GM12892 (cell line): ENCODE data around the gene SPTBN1.

Source experiments
- POLR2A ChIP-seq: IDR thresholded peaks from 2 replicates; pipeline ENCODE4 v1.6.1; 2011; ENCODE audit warnings: low read depth, low read length, control low read depth
- POLR2AphosphoS5 ChIP-seq: IDR thresholded peaks from 2 replicates; pipeline ENCODE4 v1.6.1; 2011; ENCODE audit warnings: low read depth, low read length, control low read depth
- TAF1 ChIP-seq: IDR thresholded peaks from 2 replicates; pipeline ENCODE4 v1.6.1; 2011; ENCODE audit warnings: low read depth, mild to moderate bottlenecking, control low read depth, low read length, borderline replicate concordance

DNA sequence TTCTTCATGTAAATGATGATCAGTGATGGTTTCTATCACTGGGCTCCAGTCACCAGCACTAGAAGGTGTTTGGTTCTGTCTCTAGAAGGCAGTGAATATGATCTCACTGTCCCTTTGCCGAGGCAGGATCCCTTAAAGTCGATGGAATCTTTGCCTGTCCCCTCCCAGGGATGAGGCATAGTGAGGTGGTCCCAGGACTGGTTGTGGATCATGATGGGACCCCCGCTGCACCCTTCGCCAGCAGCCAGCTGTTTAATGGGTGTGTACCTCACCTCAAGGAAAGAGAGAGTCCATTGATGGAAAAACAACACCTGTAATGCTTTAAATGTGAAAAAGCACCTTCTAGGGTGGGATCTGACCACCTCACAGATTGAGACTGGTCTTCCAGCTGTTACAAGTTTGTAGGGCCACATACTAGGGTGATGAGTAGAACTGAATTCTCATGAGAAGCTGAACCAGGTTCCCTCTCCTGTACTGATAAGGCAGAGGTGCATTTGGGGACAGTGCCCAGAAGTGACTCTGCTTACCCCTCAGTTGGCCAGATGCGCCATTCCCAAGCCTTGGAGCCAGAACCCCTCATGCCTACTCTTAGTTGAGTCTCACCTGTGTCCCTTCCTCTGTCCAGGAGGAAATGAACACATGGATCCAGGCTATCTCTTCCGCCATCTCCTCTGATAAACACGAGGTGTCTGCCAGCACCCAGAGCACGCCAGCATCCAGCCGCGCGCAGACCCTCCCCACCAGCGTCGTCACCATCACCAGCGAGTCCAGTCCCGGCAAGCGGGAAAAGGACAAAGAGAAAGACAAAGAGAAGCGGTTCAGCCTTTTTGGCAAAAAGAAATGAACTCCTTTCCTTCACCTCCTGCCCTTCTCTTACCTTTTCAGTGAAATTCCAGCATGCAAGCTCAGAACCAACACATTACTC lies 211.9 kb downstream of the SPTBN1 start:
- no peak for TF ChIP-seq POLR2AphosphoS5
- TF ChIP-seq POLR2A: no peak
- no peak for TF ChIP-seq TAF1
